NK-92 (cell line): ENCODE measurements around the gene PRSS33.

Experiments
- DNase-seq: peaks from one replicate; lab custom pipeline; 2025; ENCODE audit not compliant: unreplicated experiment; lab: John Stamatoyannopoulos, UW

Gene PRSS33, protein sequence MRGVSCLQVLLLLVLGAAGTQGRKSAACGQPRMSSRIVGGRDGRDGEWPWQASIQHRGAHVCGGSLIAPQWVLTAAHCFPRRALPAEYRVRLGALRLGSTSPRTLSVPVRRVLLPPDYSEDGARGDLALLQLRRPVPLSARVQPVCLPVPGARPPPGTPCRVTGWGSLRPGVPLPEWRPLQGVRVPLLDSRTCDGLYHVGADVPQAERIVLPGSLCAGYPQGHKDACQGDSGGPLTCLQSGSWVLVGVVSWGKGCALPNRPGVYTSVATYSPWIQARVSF

DNA sequence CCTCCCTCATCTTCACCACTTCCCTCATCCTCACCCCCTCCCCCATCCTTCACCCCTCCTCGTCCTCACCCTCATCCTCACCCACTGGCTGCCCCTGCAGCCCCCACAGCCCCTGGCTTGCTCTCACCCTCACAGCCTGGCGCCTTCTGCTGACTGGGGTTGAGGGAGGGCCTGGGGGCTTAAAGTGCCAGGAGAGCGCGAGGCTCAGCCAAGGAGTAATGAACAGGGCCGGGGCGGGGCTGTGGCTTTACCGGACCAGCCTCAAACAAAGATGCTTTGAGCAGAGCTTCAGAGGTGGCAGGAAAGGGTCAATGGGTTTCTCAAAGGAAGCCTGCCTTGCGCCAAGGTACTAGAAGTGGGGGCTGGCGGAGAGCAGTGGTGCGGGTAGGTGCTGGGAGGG lies at the start of gene PRSS33:
PRSS33 (minus strand) TSS at position 155 of the 400 bp plus-strand sequence. CDS start 1,013 bp downstream, outside the sequence.
- no peak for DNase-seq

DNA sequence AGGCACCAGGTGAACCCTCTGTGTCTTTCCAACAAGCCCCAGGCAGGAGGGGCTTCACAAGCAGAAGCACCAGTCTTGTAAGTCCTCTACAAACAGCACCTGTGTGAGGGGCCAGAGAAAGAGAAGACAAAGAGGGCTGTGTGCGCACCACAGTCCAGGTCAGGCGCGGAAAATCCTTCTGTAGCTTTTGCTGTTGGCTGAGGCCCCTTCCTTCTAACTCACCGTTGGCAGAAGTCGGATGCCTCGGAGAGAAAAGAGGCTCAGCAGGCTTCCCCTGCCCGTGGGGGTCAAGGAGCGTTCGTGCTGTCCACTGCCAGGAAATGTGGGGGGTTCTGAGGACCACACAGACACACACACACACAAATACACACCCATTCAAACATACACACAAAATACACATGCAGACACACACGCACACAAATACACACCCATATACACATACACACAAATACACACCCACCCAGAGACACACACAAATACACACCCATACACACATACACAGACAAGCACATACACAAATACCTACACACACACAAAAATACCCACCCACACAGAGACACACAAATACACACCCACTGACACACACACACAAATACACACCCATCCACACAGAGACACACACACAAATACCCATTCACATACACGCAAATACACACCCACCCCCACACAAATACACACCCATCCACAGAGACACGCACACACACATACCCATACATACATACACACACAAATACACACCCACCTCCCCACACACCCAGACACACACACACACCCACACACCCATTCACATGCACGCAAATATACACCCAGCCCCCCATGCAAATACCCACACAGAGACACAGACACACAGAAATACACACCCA lies 49.5 kb upstream of the PRSS33 start:
- DNase-seq: no peak

DNA sequence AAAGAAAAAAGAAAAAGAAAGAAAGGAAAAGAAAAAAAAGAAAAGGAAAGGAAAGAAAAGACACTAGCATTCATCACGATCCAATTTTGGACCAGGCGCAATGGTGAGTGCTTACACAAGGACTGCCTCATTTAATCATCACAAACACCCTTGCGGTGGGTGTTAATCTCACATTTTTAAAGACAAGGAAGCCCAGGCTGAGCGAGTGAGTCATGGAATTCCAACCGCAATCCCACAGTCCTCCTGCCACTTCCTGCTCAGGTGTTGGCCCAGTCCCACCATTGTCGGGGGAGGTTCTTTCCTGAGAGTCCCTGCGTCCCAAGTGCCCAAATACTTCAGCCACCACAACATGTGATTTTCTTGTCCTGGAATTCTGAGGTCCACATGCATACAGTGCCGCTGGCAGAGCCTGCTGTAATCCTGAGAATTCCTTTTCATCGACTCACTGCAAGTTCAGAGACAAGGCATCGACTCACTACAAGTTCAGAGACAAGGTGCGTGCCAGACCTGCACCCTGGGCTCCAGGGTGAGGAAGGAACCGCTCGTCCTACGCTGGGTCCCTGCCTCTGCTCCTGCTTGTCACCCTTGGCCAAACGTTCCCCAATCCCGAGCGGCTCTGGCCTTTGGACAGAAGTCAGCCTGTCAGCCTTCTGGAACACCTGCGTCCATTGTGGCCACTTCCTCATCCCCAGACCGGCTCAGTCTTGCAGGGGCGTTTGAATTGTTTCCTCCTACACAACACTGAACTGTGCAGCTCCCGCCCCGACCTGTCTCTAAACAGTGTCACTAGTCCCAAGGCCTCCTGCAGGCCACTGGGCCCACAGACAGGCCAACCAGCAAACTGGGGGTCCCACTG lies 48.5 kb upstream of the PRSS33 start:
- DNase-seq: no peak

DNA sequence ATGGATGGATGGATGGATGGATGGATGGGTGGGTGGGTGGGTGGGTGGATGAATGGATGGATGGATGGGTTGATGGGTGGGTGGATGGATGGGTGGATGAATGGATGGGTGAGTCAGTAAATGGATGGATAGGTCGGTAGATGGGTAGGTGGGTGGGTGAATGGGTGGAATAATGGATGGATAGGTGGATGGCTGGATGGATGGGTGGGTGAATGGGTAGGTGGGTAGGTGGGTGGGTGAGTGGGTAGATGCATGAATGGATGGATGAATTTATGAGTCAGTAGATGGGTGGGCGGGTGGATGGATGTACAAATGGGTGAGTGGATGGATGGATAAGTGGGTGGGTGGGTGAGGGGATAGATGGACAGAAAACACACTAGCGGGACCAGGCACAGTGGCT lies 47.6 kb upstream of the PRSS33 start:
- DNase-seq: no peak

DNA sequence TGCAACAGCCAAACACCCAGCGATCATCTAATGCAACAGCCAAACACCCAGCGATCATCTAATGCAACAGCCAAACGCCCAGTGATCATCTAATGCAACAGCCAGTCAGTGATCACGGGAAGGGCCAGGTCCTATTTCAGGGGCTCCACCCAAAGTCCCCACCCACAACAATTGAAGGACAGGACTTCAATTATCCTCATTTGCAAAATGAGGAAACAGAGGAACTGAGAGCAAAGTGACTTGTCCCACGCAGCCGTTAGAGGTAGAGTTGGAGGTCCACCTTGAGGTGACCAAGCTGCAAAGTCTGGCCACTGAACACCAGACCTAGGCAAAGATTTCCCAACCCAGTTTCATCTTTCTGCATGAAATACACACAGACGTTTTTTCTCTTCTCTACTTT lies 46.4 kb upstream of the PRSS33 start:
- DNase-seq: no peak

DNA sequence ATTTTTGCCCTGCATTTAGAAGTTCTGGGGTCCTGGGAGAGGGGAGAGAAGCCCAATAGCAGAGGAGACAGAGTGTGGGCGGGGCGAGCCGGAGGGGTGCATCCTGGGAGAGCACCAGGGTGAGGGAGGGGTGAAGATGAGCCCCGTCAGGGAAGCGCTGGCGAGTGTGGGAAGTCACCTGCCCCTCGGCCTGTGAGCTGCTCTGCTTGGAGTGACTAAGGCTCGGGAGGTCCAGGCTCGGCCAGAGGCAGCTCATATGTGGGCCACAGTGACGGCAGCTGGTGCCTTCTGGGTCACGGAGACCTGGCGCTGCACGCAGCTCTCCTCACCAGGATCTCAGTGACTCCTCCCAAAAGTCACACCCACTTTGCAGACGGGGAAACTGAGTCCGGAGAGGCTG lies 43.8 kb upstream of the PRSS33 start:
- DNase-seq: no peak

DNA sequence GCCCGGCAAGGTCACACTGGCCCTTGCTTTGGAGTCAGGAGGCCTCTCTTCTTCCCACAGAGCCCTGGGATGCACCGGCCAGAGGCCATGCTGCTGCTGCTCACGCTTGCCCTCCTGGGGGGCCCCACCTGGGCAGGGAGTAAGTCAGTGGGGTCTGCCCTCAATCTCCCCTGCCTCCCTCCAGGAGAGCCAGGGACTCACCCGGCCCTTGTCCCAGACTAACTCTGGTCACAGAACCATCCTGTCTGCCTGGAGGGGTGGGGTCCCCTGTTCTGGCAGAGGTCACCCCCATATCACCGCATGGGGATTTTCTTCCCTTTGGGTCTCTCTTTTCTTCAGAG lies 43.0 kb upstream of the PRSS33 start:
- no peak for DNase-seq

DNA sequence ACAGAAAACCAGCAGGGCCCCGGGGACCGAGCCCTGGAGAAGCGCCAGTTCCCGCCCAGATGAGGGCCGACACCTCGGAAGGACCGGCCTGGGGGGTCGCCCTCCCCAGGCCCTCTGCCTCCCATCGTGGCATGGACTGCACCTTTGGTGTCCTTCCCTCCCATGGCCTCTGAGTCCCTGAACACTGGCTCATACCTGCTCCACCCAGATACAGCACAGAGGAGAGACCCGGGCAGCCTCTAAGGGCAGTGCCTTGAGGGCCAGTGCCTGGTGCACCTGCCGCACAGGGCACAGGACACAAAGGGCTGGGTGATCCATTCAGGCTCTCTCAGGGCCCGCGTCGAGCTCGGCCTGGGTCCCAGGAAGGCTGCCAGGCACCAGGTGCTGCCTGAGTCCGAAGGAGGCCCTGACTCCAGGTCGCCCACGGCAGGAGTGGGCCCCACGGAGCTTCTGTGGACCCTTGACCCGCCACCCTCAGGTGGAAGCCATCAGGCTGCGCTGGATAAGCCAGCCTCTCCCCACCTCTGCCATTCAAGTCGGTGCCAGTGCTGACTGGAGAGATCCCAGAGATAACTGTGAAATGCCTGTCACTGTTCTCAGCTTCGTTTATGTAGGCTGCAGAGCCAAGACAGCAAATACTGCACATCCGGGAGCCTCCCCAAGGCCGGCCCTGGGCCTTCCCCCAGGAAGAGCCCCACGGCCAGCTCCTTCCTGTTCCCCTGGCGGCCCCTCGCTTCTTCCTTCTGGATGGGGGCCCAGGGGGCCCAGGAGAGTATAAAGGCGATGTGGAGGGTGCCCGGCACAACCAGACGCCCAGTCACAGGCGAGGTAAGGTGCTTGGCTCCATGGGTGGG lies 42.4 kb upstream of the PRSS33 start, which contains the start of gene ZG16B:
ZG16B (plus strand) TSS at position 803 of the 854 bp plus-strand sequence. CDS start 139 bp downstream, outside the sequence.
- no peak for DNase-seq

DNA sequence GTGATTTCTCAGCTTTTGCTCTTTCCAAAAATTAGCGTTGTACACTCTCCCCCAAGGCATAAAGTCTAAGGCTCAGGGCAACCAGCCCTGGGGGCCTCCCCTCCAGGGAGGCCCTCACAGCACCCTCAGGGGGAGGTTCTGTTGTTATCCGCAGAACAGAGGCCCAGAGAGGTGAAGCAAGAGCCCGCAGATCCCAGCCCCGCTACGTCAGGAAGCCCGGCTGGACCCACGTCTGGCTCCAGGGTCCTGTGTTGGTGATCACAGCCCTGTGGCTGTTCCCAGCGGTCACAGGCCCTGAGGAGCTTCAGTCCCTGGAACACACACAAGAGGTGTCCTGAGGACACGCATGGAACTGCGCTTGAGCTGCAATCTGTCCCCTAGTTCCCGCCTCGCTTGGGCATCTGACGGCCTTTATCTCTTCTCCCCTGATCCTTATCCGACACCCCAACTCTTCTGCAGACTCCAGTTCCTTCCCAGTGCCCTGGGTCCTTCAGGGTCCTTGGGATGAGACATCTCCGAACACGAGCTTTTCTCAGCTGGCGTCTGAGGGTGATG lies 41.6 kb upstream of the PRSS33 start:
- DNase-seq: no peak

DNA sequence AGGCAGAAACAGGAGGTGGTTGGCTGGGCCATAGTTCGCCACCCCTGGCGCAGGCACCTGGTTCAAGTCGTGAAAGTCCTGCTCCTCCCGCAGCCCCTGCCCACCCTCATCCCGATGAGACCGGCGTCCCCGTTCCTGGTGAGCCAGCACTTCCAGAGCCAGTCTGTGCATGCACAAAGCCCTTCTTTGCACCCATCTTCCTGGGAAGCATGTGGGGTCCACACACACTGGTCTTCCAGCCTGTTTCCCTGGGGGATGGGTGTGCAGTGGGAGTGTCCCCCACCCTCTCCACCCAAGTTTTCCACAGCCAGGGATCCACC lies 41.1 kb upstream of the PRSS33 start:
- no peak for DNase-seq

DNA sequence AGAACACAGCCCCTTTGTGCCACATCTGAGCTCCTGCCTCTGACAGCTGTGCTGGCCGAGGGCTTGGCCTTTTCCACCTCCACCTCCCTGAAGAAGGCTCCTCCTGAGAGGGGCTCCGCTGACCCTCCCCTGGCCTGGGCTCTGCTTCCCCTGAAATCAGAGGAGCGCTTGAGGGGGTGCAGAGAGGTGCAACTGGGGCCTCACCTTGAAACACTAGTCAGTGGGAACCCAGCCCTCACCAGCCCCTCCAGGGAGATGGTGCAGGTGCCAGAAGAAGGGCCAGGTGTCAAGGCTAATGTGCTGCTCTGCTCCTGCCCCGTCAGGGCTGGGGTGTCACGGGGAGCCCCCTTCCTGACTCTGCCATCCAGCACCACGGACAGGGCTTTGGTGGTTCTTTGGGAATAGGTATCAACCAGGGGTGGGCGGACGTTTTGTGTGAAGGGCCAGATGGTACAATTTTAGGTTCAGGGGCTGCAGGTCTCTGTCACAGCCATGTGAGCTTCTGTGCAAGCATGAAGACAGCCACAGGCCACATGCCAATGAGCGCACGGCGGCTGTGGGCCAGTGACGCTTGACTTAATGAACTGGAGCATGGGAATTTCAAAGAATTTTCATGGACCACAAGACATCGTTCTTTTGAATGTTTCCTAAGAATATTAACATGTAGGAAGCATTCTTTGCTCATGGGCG lies 40.6 kb upstream of the PRSS33 start:
- DNase-seq: no peak

DNA sequence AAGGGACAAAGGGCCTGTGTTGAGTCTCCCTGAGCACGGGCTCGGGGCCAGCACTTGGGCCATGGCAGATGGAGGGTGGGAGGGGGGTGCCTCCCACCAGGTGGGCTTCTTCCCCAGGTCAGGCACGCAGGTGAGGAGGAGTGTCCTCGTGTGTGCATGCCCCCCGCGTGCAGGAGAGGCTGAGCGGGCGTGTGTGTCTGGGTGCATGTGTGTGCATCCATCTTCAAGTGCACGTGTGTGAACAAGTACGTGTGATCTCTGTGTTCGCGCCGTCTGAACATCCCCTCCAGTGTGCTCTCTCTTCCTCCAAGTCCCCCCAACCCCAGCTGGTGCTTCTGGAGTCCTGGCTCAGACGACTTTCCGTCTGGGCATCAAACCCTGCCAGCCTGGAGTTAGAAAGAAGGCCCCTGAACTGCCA lies 40.0 kb upstream of the PRSS33 start:
- no peak for DNase-seq

DNA sequence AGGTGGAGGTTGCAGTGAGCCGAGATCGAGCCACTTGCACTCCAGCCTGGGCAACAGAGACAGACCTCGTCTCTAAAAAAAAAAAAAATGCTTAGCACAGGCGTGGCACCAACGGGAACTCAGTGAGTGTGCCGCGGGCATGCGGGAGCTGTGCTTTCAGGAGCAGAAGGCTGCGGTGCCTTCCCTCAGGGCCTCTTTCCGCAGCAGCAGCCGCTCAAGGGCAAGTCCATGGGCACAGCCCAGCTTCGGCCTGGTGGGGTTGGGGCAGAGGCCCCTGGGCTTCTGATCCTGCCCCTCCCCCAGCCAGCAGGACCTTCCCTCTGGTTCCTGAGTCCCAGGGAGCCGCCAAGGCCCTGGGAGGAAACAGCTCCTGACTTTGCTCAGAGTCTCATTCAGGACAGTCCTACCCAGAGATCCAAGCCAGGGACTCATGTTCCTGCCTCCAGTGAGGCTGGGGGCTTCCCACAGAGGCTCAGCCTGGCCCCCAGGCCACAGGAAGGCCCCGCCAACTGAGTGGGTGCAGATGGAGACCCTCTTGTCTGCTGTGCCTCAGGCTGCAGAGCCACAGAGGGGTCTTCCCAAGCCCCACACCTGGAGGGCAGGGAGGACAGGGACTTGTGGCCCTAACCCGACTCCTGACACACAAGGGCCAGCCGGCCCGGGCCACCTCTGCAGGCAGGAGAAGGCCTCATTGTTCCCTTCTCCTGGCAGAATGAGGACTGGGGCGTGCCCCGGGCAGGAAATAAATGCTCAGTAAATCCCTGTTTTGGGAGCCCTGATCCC lies 39.4 kb upstream of the PRSS33 start:
- DNase-seq: no peak

DNA sequence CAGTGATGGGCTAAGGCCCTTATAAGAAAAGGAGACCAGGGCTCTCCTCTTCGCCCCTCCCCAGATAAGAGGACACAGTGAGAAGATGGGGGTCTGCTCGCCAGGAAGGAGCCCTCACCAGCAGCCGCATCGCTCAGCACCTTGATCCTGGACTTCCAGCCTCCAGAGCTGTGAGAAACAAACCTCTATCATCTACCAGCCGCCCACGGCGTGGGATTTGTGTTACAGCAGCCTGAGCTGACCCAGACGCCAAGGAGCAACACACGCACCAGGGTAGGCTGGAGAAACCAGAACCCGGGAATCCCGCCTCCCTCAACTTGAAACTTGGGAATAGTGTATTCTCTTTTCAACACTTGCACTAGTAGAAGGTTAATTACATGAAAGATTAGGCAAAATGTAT lies 38.5 kb upstream of the PRSS33 start:
- no peak for DNase-seq

DNA sequence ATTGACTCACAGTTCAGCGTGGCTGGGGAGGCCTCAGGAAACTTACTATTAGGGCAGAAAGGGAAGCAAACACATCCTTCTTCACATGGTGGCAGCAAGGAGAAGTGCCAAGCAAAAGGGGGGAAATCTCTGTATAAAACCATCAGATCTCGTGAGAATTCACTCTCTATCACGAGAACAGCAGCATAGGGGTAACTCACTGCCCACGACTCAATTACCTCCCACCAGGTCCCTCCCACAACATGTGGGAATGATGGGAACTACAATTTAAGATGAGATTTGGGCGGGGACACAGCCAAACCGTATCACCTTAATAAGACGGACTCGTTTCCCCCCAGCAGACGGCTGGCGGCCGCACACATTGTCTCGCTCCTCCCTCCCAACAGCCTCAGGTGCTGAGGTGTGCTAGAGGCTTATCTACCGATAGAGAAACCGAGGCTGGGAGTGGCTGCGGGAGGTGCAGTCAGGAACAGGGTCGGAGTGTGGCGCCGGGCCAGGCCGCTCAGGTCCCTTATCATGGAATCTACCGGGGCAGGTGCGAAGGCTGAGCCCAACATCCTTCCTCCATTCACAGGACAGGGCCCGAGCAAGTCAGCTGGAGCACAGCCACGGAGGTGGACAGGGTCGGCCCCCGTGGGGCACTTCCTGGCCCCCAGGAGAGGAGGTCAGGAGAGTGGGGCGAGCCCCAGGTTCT lies 37.8 kb upstream of the PRSS33 start:
- no peak for DNase-seq

DNA sequence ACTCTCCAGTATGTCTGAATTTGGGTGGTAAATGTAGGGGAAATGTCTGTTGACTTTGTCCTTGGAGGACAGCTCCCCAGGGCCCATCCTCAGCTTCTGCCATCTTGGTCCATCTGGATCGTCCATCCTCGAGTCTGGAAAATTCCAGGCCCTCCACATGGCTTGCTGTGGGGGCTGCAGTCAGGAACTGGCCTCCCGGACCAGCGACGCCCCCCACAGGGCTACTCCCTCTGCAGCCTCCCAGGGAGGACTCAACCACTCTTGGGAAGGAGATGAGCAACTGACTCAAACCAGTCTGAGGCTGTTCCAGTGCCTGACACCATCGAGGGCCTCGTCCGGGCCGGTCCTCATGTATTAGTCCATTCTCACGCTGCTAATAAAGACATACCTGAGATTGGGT lies 37.3 kb upstream of the PRSS33 start:
- DNase-seq: no peak

DNA sequence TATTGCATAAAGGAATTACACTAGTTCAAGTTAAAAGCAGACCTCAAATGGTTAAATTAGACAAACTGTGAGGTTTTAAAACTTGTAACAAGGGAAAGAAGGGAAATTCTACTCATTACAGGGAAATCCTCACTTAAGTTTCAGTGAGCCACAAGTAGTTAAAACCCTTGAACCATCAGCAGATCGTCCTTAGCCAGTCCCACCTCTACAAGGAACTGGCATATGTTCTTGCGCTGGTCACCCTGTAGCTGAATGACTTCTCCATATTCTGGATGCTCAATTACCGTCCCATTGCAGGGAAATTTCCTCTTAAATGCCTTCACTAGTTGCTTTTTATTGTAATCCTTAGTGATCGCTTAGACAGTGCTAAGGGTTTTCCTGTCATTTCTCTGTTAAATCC lies 35.1 kb upstream of the PRSS33 start:
- no peak for DNase-seq

DNA sequence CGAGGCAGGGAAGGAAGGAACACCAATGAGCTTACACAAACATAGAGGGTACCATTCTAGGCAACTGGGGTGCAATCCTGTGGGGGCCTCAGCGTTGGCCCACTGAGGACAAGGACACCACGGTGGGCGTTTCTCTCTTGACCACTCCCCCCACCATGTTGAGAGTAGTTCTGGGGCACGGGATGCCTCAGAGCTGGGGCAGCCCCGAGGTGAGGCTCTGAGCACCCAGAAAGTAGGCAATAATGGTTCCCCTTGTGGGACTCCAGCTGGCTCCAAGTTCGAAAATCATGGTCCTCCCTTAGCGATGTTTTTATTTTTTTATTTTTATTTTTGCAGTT lies 34.8 kb upstream of the PRSS33 start:
- DNase-seq: no peak
